ENCODE measurements around the gene ATP6V1C2. TPM values are rescaled to one million over a fixed set of nuclear protein-coding genes. Genes with fewer than 3 reads are reported as not detected.

Gene ATP6V1C2
- total RNA-seq, 2 donors from 2014 or later, result 0.66 TPM; not detected in 1

GRCh38 chr2:10773821-10774341 is 52.5 kb downstream of the ATP6V1C2 start:
- intact Hi-C loops (cut with DNase I), result no loop called here
- Histone ChIP-seq H3K9me3 (no peaks in the 10 kb centered on the region), H3K27ac (no peak overlapping the region), H3K36me3 (replicated peaks in 1 of 2; ENCODE audit: insufficient read depth in 1 of 2, low read depth in 2 of 2) (peaks cover 0 to 2% of the 10 kb centered on the region in 2 donors), H3K27me3 (no peaks in the 10 kb centered on the region), H3K4me1 (no peaks in the 10 kb centered on the region), H3K4me3 (no peak overlapping the region)
- DNase-seq, result no peak
- ATAC-seq, result no peak
- TF ChIP-seq, protein P1, sequence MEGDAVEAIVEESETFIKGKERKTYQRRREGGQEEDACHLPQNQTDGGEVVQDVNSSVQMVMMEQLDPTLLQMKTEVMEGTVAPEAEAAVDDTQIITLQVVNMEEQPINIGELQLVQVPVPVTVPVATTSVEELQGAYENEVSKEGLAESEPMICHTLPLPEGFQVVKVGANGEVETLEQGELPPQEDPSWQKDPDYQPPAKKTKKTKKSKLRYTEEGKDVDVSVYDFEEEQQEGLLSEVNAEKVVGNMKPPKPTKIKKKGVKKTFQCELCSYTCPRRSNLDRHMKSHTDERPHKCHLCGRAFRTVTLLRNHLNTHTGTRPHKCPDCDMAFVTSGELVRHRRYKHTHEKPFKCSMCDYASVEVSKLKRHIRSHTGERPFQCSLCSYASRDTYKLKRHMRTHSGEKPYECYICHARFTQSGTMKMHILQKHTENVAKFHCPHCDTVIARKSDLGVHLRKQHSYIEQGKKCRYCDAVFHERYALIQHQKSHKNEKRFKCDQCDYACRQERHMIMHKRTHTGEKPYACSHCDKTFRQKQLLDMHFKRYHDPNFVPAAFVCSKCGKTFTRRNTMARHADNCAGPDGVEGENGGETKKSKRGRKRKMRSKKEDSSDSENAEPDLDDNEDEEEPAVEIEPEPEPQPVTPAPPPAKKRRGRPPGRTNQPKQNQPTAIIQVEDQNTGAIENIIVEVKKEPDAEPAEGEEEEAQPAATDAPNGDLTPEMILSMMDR (IDR thresholded peaks at IDR 0.05), result no peak
- TF ChIP-seq POLR2A (IDR thresholded peaks at IDR 0.05), result no peak
- WGBS, 2 donors, result 62 to 79% methylated on average over 5 to 8 of the region's 8 CpGs

- H3K4me3 ChIP-seq, result no peak overlapping the region
- ATAC-seq (no peak), DNase-seq (no peak)
- no peaks in the 10 kb centered on the region for H3K9me3 ChIP-seq
- H3K36me3 ChIP-seq (replicated peaks in 1 of 2; ENCODE audit: insufficient read depth in 1 of 2, low read depth in 2 of 2), result peaks cover 0 to 2% of the 10 kb centered on the region in 2 donors
- H3K27ac ChIP-seq, result no peak overlapping the region
- no peaks in the 10 kb centered on the region for H3K27me3 ChIP-seq
- TF ChIP-seq, protein P1 (IDR thresholded peaks at IDR 0.05), result no peak
- no peak for TF ChIP-seq POLR2A (IDR thresholded peaks at IDR 0.05)
- no peaks in the 10 kb centered on the region for H3K4me1 ChIP-seq
- intact Hi-C loops (cut with DNase I), result no loop called here
- WGBS, 2 donors, result 39% methylated on average over 6 of the region's 6 CpGs; no CpG with 5 or more reads in 1 of the 2 donors
Observed at GRCh38 chr2:10774394-10774793, 53.0 kb downstream of the ATP6V1C2 start.

- ATAC-seq (no peak), DNase-seq (no peak)
- H3K9me3 ChIP-seq, result no peaks in the 10 kb centered on the region
- intact Hi-C loops (cut with DNase I), result no loop called here
- WGBS, 2 donors, result 71% methylated on average over 7 to 23 of the region's 23 CpGs
- no peak overlapping the region for H3K27ac ChIP-seq
- no peaks in the 10 kb centered on the region for H3K27me3 ChIP-seq
- peaks cover 0 to 2% of the 10 kb centered on the region in 2 donors for H3K36me3 ChIP-seq (replicated peaks in 1 of 2; ENCODE audit: insufficient read depth in 1 of 2, low read depth in 2 of 2)
- H3K4me3 ChIP-seq, result no peak overlapping the region
- H3K4me1 ChIP-seq, result no peaks in the 10 kb centered on the region
- TF ChIP-seq POLR2A (IDR thresholded peaks at IDR 0.05), result no peak
- TF ChIP-seq, protein P1 (IDR thresholded peaks at IDR 0.05), result no peak
Observed at GRCh38 chr2:10775021-10775780, 53.8 kb downstream of the ATP6V1C2 start.

- no peak for DNase-seq
- H3K9me3 ChIP-seq, result no peaks in the 10 kb centered on the region
Observed at GRCh38 chr2:10775831-10776230, 54.4 kb downstream of the ATP6V1C2 start.

More at GRCh38 chr2:10775831-10776230, 54.4 kb downstream of the ATP6V1C2 start:
- Histone ChIP-seq H3K4me1 (no peaks in the 10 kb centered on the region), H3K27ac (no peak overlapping the region), H3K36me3 (replicated peaks in 1 of 2; ENCODE audit: insufficient read depth in 1 of 2, low read depth in 2 of 2) (peaks cover 4 to 5% of the 10 kb centered on the region in 2 donors), H3K27me3 (no peaks in the 10 kb centered on the region), H3K4me3 (no peak overlapping the region)
- intact Hi-C loops (cut with DNase I), result no loop called here
- no peak for ATAC-seq
- TF ChIP-seq, protein P1 (IDR thresholded peaks at IDR 0.05), result no peak
- TF ChIP-seq POLR2A (IDR thresholded peaks at IDR 0.05), result no peak
- WGBS, 2 donors, result 80 to 89% methylated on average over 8 to 13 of the region's 13 CpGs

All from body of pancreas (tissue), 4 donors.